ENCODE results near the gene BORCS6. TPM values are rescaled to one million over a fixed set of nuclear protein-coding genes. Genes with fewer than 3 reads are reported as not detected.

Gene BORCS6
- total RNA-seq, 1 donor from 2014 or later, result 4.8 TPM

GRCh38 chr17:8154608-8155155, 35.3 kb downstream of the BORCS6 start:
- peaks cover 6% of the 10 kb centered on the region for H3K36me3 Mint-ChIP-seq
- H3K9me3 Mint-ChIP-seq, result no peaks in the 10 kb centered on the region
- H3K4me3 Mint-ChIP-seq, result no peak overlapping the region
- H3K4me1 Mint-ChIP-seq (ENCODE audit: unreplicated experiment), result peaks cover 21% of the 10 kb centered on the region
- no peak for TF ChIP-seq CTCF (conservative IDR thresholded peaks at IDR 0.05)
- H3K27me3 Mint-ChIP-seq, result peaks cover 4% of the 10 kb centered on the region
- no peak for DNase-seq (ENCODE audit: extremely low spot score, unreplicated experiment)
- no peak overlapping the region for H3K27ac Mint-ChIP-seq

GRCh38 chr17:8153957-8154607, 35.9 kb downstream of the BORCS6 start:
- Mint-ChIP-seq H3K9me3 (no peaks in the 10 kb centered on the region), H3K36me3 (peaks cover 6% of the 10 kb centered on the region), H3K4me3 (no peak overlapping the region), H3K27ac (no peak overlapping the region), H3K27me3 (peaks cover 4% of the 10 kb centered on the region), H3K4me1 (ENCODE audit: unreplicated experiment) (peaks cover 21% of the 10 kb centered on the region)
- DNase-seq (ENCODE audit: extremely low spot score, unreplicated experiment), result peak; percentile 94
- no peak for TF ChIP-seq CTCF (conservative IDR thresholded peaks at IDR 0.05)

GRCh38 chr17:8153525-8153956, 36.4 kb downstream of the BORCS6 start:
- H3K27ac Mint-ChIP-seq, result no peak overlapping the region
- peak overlapping the region; percentile 97 for H3K4me3 Mint-ChIP-seq

GRCh38 chr17:8153031-8153451, 36.9 kb downstream of the BORCS6 start:
- Mint-ChIP-seq H3K4me3 (peak overlapping the region; percentile 97), H3K9me3 (no peaks in the 10 kb centered on the region), H3K27me3 (peaks cover 4% of the 10 kb centered on the region), H3K4me1 (ENCODE audit: unreplicated experiment) (peaks cover 21% of the 10 kb centered on the region), H3K27ac (no peak overlapping the region), H3K36me3 (no peaks in the 10 kb centered on the region)
- DNase-seq (ENCODE audit: extremely low spot score, unreplicated experiment), result no peak
- no peak for TF ChIP-seq CTCF (conservative IDR thresholded peaks at IDR 0.05)

More at GRCh38 chr17:8153525-8153956, 36.4 kb downstream of the BORCS6 start:
- peak; percentile 67 for DNase-seq (ENCODE audit: extremely low spot score, unreplicated experiment)
- Mint-ChIP-seq H3K36me3 (peaks cover 2% of the 10 kb centered on the region), H3K4me1 (ENCODE audit: unreplicated experiment) (peaks cover 21% of the 10 kb centered on the region), H3K9me3 (no peaks in the 10 kb centered on the region), H3K27me3 (peaks cover 4% of the 10 kb centered on the region)
- TF ChIP-seq CTCF (conservative IDR thresholded peaks at IDR 0.05), result no peak

- H3K4me1 Mint-ChIP-seq (ENCODE audit: unreplicated experiment), result peaks cover 21% of the 10 kb centered on the region
- DNase-seq (ENCODE audit: extremely low spot score, unreplicated experiment), result peak; percentile 95
- H3K36me3 Mint-ChIP-seq, result no peaks in the 10 kb centered on the region
- no peak for TF ChIP-seq CTCF (conservative IDR thresholded peaks at IDR 0.05)
- H3K4me3 Mint-ChIP-seq, result peak within 1 kb of the TSS; percentile 97
- no peak within 1 kb of the TSS for H3K27ac Mint-ChIP-seq
- H3K9me3 Mint-ChIP-seq, result no peaks in the 10 kb centered on the region
- H3K27me3 Mint-ChIP-seq, result peaks cover 4% of the 10 kb centered on the region
Observed at GRCh38 chr17:8152112-8152775, 37.7 kb downstream of the BORCS6 start, which contains the start of gene PER1. Gene PER1, minus strand, starts transcription at chr17:8152404. Its CDS starts 1,698 bp downstream, at chr17:8150706.

Measured in type B pancreatic cell (in vitro differentiated cells).